Fibroblast of lung (primary cell): ENCODE measurements around the gene SLC38A3. TPM values are rescaled to one million over a fixed set of nuclear protein-coding genes. Genes with fewer than 3 reads are reported as not detected.
"Not testable (repeated sequence)": the region's sequence is repeated elsewhere in the genome, so short reads cannot be mapped to it uniquely, and the experiment has no call there.

Experiments used
- DNase-seq, 2 donors: peaks; one replicate each; pipeline versions ENCODE4 v3.0.0 to v3.0.0-alpha.2; 2010; ENCODE audit warnings: low read depth in 2 of 2
- H2AFZ ChIP-seq: 2 replicates; pipeline ENCODE4 v1.5.1; 2012; ENCODE audit warnings: low read length, control low read depth, inconsistent platforms
- H3K27ac ChIP-seq: 2 replicates; pipeline ENCODE4 v1.5.1; 2011; ENCODE audit warnings: low read length, control low read depth; ENCODE audit not compliant: insufficient read depth
- H3K27me3 ChIP-seq: 2 replicates; pipeline ENCODE4 v1.5.1; 2011; ENCODE audit warnings: mild to moderate bottlenecking, low read length; ENCODE audit not compliant: control insufficient read depth, insufficient read depth
- H3K36me3 ChIP-seq: 2 replicates; pipeline ENCODE4 v1.5.1; 2011; ENCODE audit warnings: low read length; ENCODE audit not compliant: control insufficient read depth, insufficient read depth
- H3K4me1 ChIP-seq: 2 replicates; pipeline ENCODE4 v1.5.1; 2011; ENCODE audit warnings: low read length; ENCODE audit not compliant: control insufficient read depth, insufficient read depth; ENCODE audit errors: extremely low read depth
- H3K4me2 ChIP-seq: 2 replicates; pipeline ENCODE4 v1.5.1; 2011; ENCODE audit warnings: low read length, control low read depth; ENCODE audit not compliant: insufficient read depth; ENCODE audit errors: extremely low read depth
- H3K4me3 ChIP-seq, 4 experiments: fragments of 200-600 bp in 1 of 4; sonication (generic) in 1 of 4; replicated peaks in 1 of 4; 2 replicates each; pipeline ENCODE4 v1.5.1; 2011 to 2016; ENCODE audit warnings: low read length in 4 of 4, low read depth in 3 of 4, mild to moderate bottlenecking in 3 of 4, control low read depth in 2 of 4, inconsistent platforms in 1 of 4, mixed read lengths in 1 of 4; ENCODE audit not compliant: insufficient read depth in 1 of 4; ENCODE audit errors: control extremely low read depth in 1 of 4
- H3K79me2 ChIP-seq: 2 replicates; pipeline ENCODE4 v1.5.1; 2012; ENCODE audit warnings: mild to moderate bottlenecking, low read length, inconsistent platforms; ENCODE audit not compliant: control insufficient read depth, insufficient read depth
- H3K9ac ChIP-seq: 2 replicates; pipeline ENCODE4 v1.5.1; 2011; ENCODE audit warnings: mild to moderate bottlenecking, low read length, control low read depth; ENCODE audit not compliant: insufficient read depth
- H3K9me3 ChIP-seq: 2 replicates; pipeline ENCODE4 v1.5.1; 2012; ENCODE audit warnings: low read depth, low read length; ENCODE audit not compliant: control insufficient read depth, insufficient read depth
- H4K20me1 ChIP-seq: 2 replicates; pipeline ENCODE4 v1.5.1; 2011; ENCODE audit warnings: low read length; ENCODE audit not compliant: control insufficient read depth, insufficient read depth; ENCODE audit errors: extremely low read depth
- CTCF ChIP-seq, 2 donors: IDR thresholded peaks in 1 of 2; conservative IDR thresholded peaks in 1 of 2; 1 replicate in 1 of 2; 2 replicates in 1 of 2; pipeline ENCODE4 v1.5.1; 2011 to 2012; ENCODE audit warnings: low read length in 2 of 2, control low read depth in 1 of 2, inconsistent platforms in 1 of 2, low read depth in 1 of 2, mild to moderate bottlenecking in 1 of 2
- EZH2 ChIP-seq: IDR thresholded peaks from 2 replicates; pipeline ENCODE4 v1.5.1; 2012; ENCODE audit warnings: low read length, control low read depth, mild to moderate bottlenecking; ENCODE audit errors: missing control alignments
- polyA plus RNA-seq, 2 donors: library from polyadenylated mRNA; depleted of rRNA in 1 of 2; stranded (reverse) in 1 of 2; unstranded in 1 of 2; fragments of >200 nt; gene quantifications; 2 replicates each; pipeline ENCODE4 v1.2.1, GENCODE V29; 2011 to 2012; ENCODE audit warnings: missing spikeins in 1 of 2
- total RNA-seq: library from RNA; depleted of rRNA; stranded (reverse); fragments of >200 nt; gene quantifications from 2 replicates; pipeline ENCODE4 v1.2.1, GENCODE V29; 2014

The SLC38A3 gene
- total and polyA plus RNA-seq, 2 donors (not counting 1 experiment from before 2014, with no cell fraction given), result 0.02 TPM; not detected in 1

DNA sequence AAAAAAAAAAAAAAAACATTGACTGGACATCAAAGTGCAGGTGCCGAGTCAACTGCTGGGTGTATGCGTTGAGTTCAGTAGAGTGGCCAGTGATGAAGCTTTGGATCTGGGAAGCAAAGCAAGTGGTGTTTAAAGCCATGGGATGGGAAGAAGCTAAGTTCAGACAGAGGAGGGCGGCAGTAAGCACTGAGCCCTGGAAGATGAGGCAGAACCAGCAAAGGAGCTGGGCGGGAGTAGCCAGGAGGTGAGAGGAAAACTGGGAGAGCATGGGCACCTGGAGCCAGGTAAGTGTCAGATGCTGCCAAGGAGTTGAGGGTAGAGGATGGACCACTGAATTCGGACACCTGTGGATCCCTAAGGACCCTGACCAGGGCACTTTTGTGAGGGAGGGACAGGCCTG, 19.6 kb downstream of the SLC38A3 start:
- Histone ChIP-seq H3K27me3 (peaks cover 4% of the 10 kb centered on the region), H3K79me2 (no peaks in the 10 kb centered on the region), H3K4me1 (peaks cover 9% of the 10 kb centered on the region), H2AFZ (no peak overlapping the region), H4K20me1 (no peaks in the 10 kb centered on the region), H3K36me3 (no peaks in the 10 kb centered on the region), H3K9ac (no peak overlapping the region), H3K4me2 (no peak overlapping the region), H3K9me3 (no peaks in the 10 kb centered on the region), H3K27ac (no peak overlapping the region), H3K4me3 (no peak overlapping the region)
- no peak for DNase-seq
- no peak for TF ChIP-seq CTCF (conservative IDR thresholded peaks at IDR 0.05 in 1 of 2, IDR thresholded peaks at IDR 0.05 in 1 of 2; ENCODE audit: low read depth in 1 of 2, low read length in 2 of 2)
- TF ChIP-seq EZH2, result no peak

- Histone ChIP-seq H3K79me2 (no peaks in the 10 kb centered on the region), H4K20me1 (no peaks in the 10 kb centered on the region), H3K4me3 (peak overlapping the region; percentile 47 to 84 (median 54)), H3K27me3 (peaks cover 4% of the 10 kb centered on the region), H3K9ac (peak overlapping the region; percentile 32), H3K36me3 (no peaks in the 10 kb centered on the region), H3K4me1 (peaks cover 9% of the 10 kb centered on the region), H2AFZ (peak overlapping the region; percentile 92), H3K9me3 (no peaks in the 10 kb centered on the region), H3K4me2 (peak overlapping the region; percentile 89), H3K27ac (peak overlapping the region; percentile 22)
- DNase-seq, result peak; percentile 47 to 49
- TF ChIP-seq CTCF (conservative IDR thresholded peaks at IDR 0.05 in 1 of 2, IDR thresholded peaks at IDR 0.05 in 1 of 2; ENCODE audit: low read depth in 1 of 2, low read length in 2 of 2), result no peak
These were observed 21.9 kb downstream of the SLC38A3 start for GRCh38 chr3:50226888-50227389.

- Histone ChIP-seq H3K27ac (peak overlapping the region; percentile 39), H4K20me1 (no peaks in the 10 kb centered on the region)
- peak; percentile 84 to 88 for DNase-seq
These were observed 22.5 kb downstream of the SLC38A3 start for GRCh38 chr3:50227390-50228183.

GRCh38 chr3:50228184-50228763, 23.2 kb downstream of the SLC38A3 start:
- H3K9ac ChIP-seq, H4K20me1 ChIP-seq, H3K27ac ChIP-seq, H3K9me3 ChIP-seq, DNase-seq, H2AFZ ChIP-seq, H3K36me3 ChIP-seq, H3K4me1 ChIP-seq, H3K79me2 ChIP-seq, H3K27me3 ChIP-seq: not testable (repeated sequence)
- Histone ChIP-seq H3K4me2 (peak overlapping the region; percentile 97), H3K4me3 (peak overlapping the region; percentile 69 to 91 (median 81))

More at GRCh38 chr3:50227390-50228183, 22.5 kb downstream of the SLC38A3 start:
- H3K79me2 ChIP-seq, result no peaks in the 10 kb centered on the region
- H3K27me3 ChIP-seq, result peaks cover 4% of the 10 kb centered on the region
- TF ChIP-seq EZH2 (no peak), CTCF (conservative IDR thresholded peaks at IDR 0.05 in 1 of 2, IDR thresholded peaks at IDR 0.05 in 1 of 2; ENCODE audit: low read depth in 1 of 2, low read length in 2 of 2) (peak; percentile 39 to 53)
- H3K4me1 ChIP-seq, result peaks cover 9% of the 10 kb centered on the region
- H3K9me3 ChIP-seq, result no peaks in the 10 kb centered on the region
- H3K36me3 ChIP-seq, result no peaks in the 10 kb centered on the region
- H3K4me3 ChIP-seq, result peak overlapping the region; percentile 69 to 91 (median 81)
- peak overlapping the region; percentile 92 for H2AFZ ChIP-seq
- H3K4me2 ChIP-seq, result peak overlapping the region; percentile 97
- peak overlapping the region; percentile 51 for H3K9ac ChIP-seq
